ENCODE measurements around the gene HSPD1. TPM values are rescaled to one million over a fixed set of nuclear protein-coding genes. Genes with fewer than 3 reads are reported as not detected.

The HSPD1 gene
- total and polyA plus RNA-seq, 9 of the 15 experiments (the other 6 are each of a cell fraction or from before 2014, with no cell fraction given), result 398 to 1,014 (median 622) TPM

GRCh38 chr2:197461057-197461456 is 38.6 kb downstream of the HSPD1 start (continued):
- TF ChIP-seq HIVEP1 (CRISPR knock-in tag; IDR thresholded peaks at IDR 0.05), result no peak
- no peak for TF ChIP-seq DACH1 (IDR thresholded peaks at IDR 0.05; ENCODE audit: partially characterized antibody)
- no peak for TF ChIP-seq MAFG (tag; conservative IDR thresholded peaks at IDR 0.05)
- no peak for TF ChIP-seq MBD1 (CRISPR knock-in tag; IDR thresholded peaks at IDR 0.05)
- no peak for TF ChIP-seq JUN (IDR thresholded peaks at IDR 0.05; ENCODE audit: borderline replicate concordance, low read depth, low read length)
- TF ChIP-seq JUN (CRISPR knock-in tag; IDR thresholded peaks at IDR 0.05; ENCODE audit: borderline replicate concordance), result no peak
- no peak for TF ChIP-seq SETDB1 (IDR thresholded peaks at IDR 0.05; ENCODE audit: low read length)
- TF ChIP-seq PRMT5 (CRISPR knock-in tag; IDR thresholded peaks at IDR 0.05), result no peak

GRCh38 chr2:197460649-197461048 is 39.0 kb downstream of the HSPD1 start:
- BruUV-seq (replicated peaks), result no TSS peak
- H3K4me2 ChIP-seq (ENCODE audit: insufficient read depth, low read length), result no peak overlapping the region
- CTCF ChIA-PET (ENCODE audit: low intra/inter-chr PET ratio), result no interaction called here
- TF ChIP-seq ZNF134 (CRISPR knock-in tag; conservative IDR thresholded peaks at IDR 0.05) (no peak), TAL1 (IDR thresholded peaks at IDR 0.05) (peak; percentile 43; the same call in 1 of the 2 replicates), ZBTB40 (IDR thresholded peaks at IDR 0.05) (peak; percentile 92), ZBTB40 (CRISPR knock-in tag; IDR thresholded peaks at IDR 0.05) (peak; percentile 71), TCF3 (CRISPR knock-in tag; IDR thresholded peaks at IDR 0.05) (0 out of 2 replicates have a peak, but pooled peaks have one; percentile 32)

More at GRCh38 chr2:197460649-197461048, 39.0 kb downstream of the HSPD1 start:
- Histone ChIP-seq H3K79me2 (ENCODE audit: control insufficient read depth, insufficient read depth, low read length) (peaks cover 43% of the 10 kb centered on the region), H3K36me3 (ENCODE audit: control insufficient read depth, insufficient read depth, low read length) (peaks cover 37% of the 10 kb centered on the region), H2AFZ (ENCODE audit: low read depth, low read length) (no peak overlapping the region), H3K9me1 (ENCODE audit: control insufficient read depth, insufficient read depth, low read length) (no peaks in the 10 kb centered on the region), H3K27ac (ENCODE audit: extremely low read depth, low read depth, low read length) (0 out of 3 replicates have a peak overlapping the region, but pooled peaks have one; percentile 13), H4K20me1 (replicated peaks; ENCODE audit: control insufficient read depth, insufficient read depth, low read length) (no peaks in the 10 kb centered on the region), H3K4me3 (no peak overlapping the region), H3K27me3 (ENCODE audit: control insufficient read depth in 2 of 2, insufficient read depth in 2 of 2, low read length in 2 of 2) (no peaks in the 10 kb centered on the region), H3K4me1 (replicated peaks in 1 of 2; ENCODE audit: control insufficient read depth in 2 of 2, insufficient read depth in 2 of 2, low read length in 2 of 2) (no peaks in the 10 kb centered on the region; a peak in 3 of 5 replicates), H3K9ac (ENCODE audit: insufficient read depth in 1 of 2, low read depth in 2 of 2, low read length in 2 of 2) (no peak overlapping the region), H3K9me3 (replicated peaks; ENCODE audit: control insufficient read depth, insufficient read depth, low read depth, low read length) (no peaks in the 10 kb centered on the region)
- FAIRE-seq, result no peak
- peak in 1 of 4 experiments; percentile 16 for DNase-seq (ENCODE audit: extremely low read depth in 1 of 4, low spot score in 3 of 4)
- ATAC-seq, result peak; percentile 68
- in situ Hi-C loops (cut with MboI), result no loop called here
- POLR2A ChIA-PET, result interaction anchor here (1.0 to 1.4 kb wide), 4 partner anchors 9 to 26 kb away, joined by 3 to 5 read pairs (median 5); partner anchors contain the start of gene SF3B1
- intact Hi-C loops (cut with micrococcal nuclease), result no loop called here
- 26% methylated on average over 4 of the region's 4 CpGs for whole genome bisulfite sequencing (ENCODE audit: insufficient coverage, low coverage, missing lambda C conversion rate)

Measured in K562 (cell line).